ENCODE measurements around the gene ZSWIM5.
"Not testable (repeated sequence)": the region's sequence is repeated elsewhere in the genome, so short reads cannot be mapped to it uniquely, and the experiment has no call there.

ZSWIM5 gene

GRCh38 chr1:45016090-45016697, 190.2 kb downstream of the ZSWIM5 start:
- DNase-seq: no peak

DNA sequence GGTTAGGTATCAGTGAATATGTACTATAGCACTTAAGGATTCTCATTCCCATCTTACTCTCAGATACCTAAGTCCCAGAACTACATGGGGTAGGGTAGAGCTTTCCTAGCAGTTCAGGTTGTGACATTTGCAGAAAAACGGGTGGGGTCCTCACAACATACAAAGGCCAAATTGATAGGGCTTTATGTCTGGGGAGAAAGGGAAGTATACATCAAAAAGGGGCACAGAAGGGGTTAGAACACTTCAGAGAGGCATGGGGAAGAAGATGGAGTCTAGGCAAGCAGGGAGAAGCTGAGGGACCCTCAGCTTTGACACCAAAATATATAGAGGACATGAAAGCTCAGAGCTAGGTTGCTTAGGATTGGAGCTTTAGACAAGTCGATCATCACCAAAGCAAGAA, 190.7 kb downstream of the ZSWIM5 start:
- DNase-seq: no peak

- DNase-seq: peak; percentile 67
Measured at GRCh38 chr1:45014321-45015028, 191.9 kb downstream of the ZSWIM5 start.

DNA sequence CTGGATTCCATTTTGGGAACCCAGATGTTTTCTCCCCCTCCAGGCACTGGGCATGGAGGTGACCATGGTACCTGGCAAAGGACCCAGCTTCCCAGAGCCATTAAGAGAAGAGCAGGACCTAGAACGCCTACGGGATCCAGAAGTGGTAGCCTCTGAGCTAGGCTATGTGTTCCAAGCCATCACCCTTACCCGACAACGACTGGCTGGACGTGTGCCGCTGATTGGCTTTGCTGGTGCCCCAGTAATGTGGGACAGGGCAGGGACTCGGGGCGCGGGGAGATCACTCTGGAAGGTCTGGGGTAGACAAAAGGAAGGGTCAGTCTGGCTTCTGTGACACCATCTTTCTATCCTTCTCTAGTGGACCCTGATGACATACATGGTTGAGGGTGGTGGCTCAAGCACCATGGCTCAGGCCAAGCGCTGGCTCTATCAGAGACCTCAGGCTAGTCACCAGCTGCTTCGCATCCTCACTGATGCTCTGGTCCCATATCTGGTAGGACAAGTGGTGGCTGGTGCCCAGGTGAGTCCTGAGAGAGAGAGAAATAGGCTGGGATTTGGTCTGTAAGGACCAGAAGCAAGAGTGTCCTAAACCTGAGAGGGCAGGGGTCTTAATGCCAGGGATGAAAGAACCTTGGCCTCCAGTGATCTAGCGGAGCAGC, 192.7 kb downstream of the ZSWIM5 start:
- no peak for DNase-seq

DNA sequence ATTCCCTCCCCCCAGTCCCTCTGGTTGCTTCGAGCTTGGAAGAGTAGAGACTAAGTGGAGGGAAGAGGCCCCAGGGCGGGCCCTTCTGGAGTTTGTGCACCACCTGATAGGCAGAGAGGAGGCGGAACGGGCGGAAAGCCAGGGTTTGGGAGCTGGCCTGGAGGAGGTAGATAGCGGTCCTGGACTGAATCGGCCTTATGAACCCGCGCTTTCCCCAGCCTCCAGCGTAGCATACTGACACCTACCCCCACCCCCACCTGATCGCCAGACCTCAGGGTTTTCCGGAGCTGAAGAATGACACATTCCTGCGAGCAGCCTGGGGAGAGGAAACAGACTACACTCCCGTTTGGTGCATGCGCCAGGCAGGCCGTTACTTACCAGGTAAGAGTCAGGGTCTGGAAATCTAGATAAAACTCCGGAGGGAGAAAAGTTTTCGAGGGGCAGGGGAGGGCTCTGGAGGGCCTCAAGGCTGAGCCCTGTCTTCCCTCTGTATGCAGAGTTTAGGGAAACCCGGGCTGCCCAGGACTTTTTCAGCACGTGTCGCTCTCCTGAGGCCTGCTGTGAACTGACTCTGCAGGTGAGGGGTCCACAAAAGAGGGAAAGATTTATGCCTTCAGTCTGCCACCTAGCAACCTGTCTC, 193.6 kb downstream of the ZSWIM5 start:
- DNase-seq: peak; percentile 78

DNA sequence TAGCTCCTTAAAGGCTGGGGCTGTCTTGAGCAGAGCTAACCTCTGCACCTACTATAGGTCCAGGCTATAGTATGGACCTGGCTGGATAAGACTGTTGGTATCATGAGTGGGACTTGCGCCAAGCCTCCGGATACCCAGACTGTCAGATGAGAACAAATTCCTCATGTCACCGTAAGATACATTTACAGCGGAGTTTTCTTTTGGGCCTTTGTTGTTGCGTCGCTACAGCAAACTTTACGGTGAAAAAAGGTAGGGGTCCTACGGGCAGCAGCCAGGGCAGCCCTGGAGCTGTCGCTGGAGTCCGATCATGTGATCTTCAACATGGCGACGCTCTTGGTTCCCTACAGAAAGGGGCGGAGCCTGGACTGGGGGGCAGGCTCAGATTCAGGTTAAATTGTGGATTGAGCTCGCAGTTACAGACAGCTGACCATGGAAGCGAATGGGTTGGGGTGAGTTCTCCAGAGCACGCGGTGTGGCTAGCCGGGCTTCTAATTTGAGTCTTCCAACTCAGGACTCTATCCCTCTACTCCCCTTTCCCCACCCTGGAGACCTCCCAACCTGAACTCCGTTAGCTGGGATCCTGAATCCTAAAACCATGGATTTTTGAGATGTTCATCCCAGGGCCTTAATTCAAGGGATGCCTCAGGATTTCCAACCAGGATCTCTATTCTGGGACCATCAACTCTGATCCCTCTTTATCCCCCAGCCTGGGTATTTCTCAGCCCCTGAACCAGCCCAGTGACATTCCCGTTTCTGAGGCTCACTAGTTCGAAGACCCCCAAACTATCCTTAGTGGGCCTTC, 194.4 kb downstream of the ZSWIM5 start, which contains the start of gene UROD:
Gene UROD, plus strand, starts transcription at position 418 of the 802 bp plus-strand sequence. Its CDS starts 12 bp downstream, at position 430.
- peak; percentile 96 for DNase-seq

- peak; percentile 70 for DNase-seq
Measured at GRCh38 chr1:45010855-45011811, 195.3 kb downstream of the ZSWIM5 start, which contains the start of gene HECTD3. Gene HECTD3, minus strand, starts transcription at chr1:45011324. Its CDS starts 67 bp downstream, at chr1:45011257.

- DNase-seq: peak; percentile 2
Measured at GRCh38 chr1:45009956-45010854, 196.2 kb downstream of the ZSWIM5 start.

DNA sequence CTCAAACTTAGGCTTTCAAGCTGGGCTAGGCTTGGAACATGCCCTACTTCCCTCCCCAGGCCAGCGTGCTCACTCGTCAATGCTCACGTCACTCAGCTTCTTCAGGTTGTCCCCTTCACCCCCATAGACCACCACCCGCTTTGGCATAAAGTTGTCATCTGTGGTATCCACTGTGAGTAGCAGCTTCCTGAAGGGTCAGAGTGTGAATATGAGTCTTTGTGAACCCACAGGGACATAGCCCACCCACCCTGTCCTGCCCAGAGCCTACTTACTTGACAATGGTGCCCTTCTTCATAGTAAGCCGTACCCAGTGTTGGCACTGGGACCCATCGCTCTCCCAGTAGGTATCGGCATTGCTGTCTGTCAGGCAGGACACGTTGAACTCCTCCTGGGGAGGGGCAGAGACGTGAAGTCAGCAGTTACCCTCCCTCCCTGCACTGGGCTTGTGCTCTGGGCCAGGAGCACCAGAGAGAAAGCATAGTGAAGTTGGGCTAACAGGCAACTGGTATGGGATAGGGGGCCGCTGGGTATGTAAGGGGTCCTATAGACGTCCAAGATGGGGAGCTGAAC, 197.0 kb downstream of the ZSWIM5 start:
- DNase-seq: no peak

- no peak for DNase-seq
Measured at GRCh38 chr1:45008516-45008915, 197.9 kb downstream of the ZSWIM5 start.

- DNase-seq: no peak
Measured at GRCh38 chr1:45008076-45008475, 198.3 kb downstream of the ZSWIM5 start.

DNA sequence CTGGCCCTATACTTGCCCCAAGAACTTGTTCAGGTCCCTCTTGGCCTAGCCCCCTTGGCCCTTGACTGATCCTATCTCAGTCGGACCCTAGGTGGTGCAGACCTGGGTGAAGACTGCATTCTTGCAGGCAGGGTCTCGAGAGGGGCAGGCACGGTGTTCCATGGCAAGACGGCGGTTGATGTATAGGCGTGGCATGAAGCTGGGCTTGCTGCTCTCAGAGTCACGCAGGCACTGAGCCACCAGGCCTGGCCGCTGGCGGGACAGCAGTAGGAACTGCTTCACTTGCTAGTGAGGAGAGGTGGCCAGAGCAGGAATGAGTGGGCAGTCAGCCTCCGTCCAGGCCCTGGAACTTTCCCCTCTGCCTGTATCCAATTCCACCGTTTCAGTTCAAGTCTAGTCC, 199.1 kb downstream of the ZSWIM5 start:
- no peak for DNase-seq

GRCh38 chr1:45005761-45006160, 200.6 kb downstream of the ZSWIM5 start:
- no peak for DNase-seq

- no peak for DNase-seq
Measured at GRCh38 chr1:45004281-45004920, 202.0 kb downstream of the ZSWIM5 start.

GRCh38 chr1:45003741-45004140, 202.7 kb downstream of the ZSWIM5 start:
- DNase-seq: no peak

DNA sequence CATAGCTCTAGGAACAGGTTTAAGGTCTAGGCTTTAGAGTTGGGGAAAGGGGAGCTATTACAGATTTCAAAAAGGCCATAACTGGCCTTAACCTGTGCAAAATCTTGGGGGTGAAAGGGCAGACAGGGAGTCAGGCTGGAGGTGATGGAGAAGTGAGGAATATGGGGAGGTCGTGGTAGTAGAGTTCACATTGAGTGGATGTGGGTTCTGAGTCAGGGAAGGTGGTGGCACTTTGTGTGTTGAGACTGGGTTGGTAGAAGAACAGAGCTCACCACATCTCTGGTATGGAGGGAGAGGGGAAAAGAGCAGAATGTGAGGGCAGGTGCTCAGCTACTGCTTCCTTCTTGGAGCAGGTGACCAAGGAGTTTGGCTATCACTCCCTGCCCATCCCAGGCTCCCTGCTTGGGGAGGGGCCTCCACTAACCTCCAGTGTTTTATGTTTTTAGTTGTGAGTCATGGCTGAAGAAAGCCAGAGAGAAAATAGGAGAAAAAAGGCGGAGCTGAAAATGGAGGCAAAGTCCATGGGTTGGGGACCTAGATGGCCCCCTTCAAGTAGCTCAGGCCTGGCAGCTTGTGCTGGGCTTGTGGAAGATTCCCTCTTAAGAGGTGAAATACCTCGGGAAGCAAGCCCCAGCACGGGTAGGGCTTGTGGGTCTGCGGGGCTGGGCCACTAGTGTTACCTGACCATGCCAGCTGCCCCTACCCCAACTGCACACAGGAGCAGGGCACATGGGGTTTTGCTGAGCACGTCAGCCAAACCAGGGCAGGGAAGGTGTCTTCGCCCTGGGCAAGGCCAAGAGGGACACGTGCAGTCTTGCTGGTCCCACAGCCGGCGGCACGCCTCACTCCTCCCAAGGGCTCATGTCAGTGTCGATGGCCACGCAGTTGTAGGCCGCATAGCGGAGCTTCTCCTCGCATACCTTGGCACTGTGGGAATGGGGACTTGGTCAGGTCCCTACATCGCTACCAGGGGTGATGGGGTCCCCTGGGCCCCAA, 203.5 kb downstream of the ZSWIM5 start:
- DNase-seq: no peak

GRCh38 chr1:45001576-45001975, 204.8 kb downstream of the ZSWIM5 start:
- not testable (repeated sequence) for DNase-seq

DNA sequence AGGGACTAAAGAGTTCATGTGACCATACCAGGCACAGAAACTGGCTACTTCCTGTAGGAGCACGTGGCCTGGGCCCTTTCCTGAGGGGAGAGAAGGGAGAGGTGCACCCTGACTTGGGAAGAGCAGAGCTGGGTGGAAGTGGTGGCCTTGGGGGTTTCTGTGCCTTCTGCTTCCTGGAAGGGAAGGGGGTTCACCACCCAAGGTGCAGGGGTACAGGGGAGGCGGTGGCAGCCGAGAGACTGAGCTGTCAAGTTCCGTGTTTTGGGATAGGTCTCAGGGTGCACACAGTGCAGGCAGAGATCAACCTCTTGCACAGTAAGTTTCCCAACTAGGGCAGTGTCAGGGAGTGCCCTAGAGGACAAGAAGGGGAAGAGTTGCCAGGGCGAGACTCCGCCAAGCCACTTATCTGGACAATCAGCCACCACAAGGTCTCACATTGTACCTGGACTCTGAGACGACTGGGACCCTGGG, 205.4 kb downstream of the ZSWIM5 start:
- DNase-seq: no peak
